Neural cell (in vitro differentiated cells): Measurements from ENCODE around the gene PTPRT. TPM values are rescaled to one million over a fixed set of nuclear protein-coding genes. Genes with fewer than 3 reads are reported as not detected.

ENCODE experiments used
- H2AFZ ChIP-seq: fragments of 200-600, 300-800 bp; sonication (generic), shearing (Covaris generic); 2 replicates; pipeline ENCODE4 v1.6.0; 2014; ENCODE audit warnings: low read depth, mild to moderate bottlenecking, antibody characterized with exemption, low read length, moderate library complexity
- H3F3A ChIP-seq: fragments of 200-600 bp; shearing (Covaris generic); 2 replicates; pipeline ENCODE4 v1.6.1; 2016; ENCODE audit warnings: mild to moderate bottlenecking, moderate library complexity, mixed read lengths, antibody characterized with exemption, low read length; ENCODE audit not compliant: insufficient read depth, poor library complexity, severe bottlenecking
- H3K27ac ChIP-seq: fragments of 200-600, 300-800 bp; sonication (generic), shearing (Covaris generic); 2 replicates; pipeline ENCODE4 v1.5.1; 2014; ENCODE audit warnings: mild to moderate bottlenecking, low read length, moderate library complexity
- H3K27me3 ChIP-seq: fragments of 300-800, 200-600 bp; sonication (generic), shearing (Covaris generic); 2 replicates; pipeline ENCODE4 v1.6.0; 2014; ENCODE audit warnings: mild to moderate bottlenecking, low read depth, low read length, moderate library complexity; ENCODE audit not compliant: insufficient read depth
- H3K36me3 ChIP-seq: fragments of 300-800, 200-600 bp; sonication (generic), shearing (Covaris generic); 2 replicates; pipeline ENCODE4 v1.5.1; 2014; ENCODE audit warnings: mild to moderate bottlenecking, antibody characterized with exemption, low read length, moderate library complexity; ENCODE audit not compliant: insufficient read depth
- H3K4me2 ChIP-seq: fragments of 300-800, 200-600 bp; sonication (generic), shearing (Covaris generic); 2 replicates; pipeline ENCODE4 v1.6.0; 2014; ENCODE audit warnings: mild to moderate bottlenecking, low read length
- H3K4me3 ChIP-seq: fragments of 300-800, 200-600 bp; sonication (generic), shearing (Covaris generic); 2 replicates; pipeline ENCODE4 v1.5.1; 2014; ENCODE audit warnings: mild to moderate bottlenecking, low read length, moderate library complexity
- H3K79me2 ChIP-seq: fragments of 200-600 bp; shearing (Covaris generic); replicated peaks from 2 replicates; pipeline ENCODE4 v1.6.0; 2014; ENCODE audit warnings: mild to moderate bottlenecking, low read length, moderate library complexity; ENCODE audit not compliant: insufficient read depth
- H3K9ac ChIP-seq: fragments of 300-800, 200-600 bp; sonication (generic), shearing (Covaris generic); 2 replicates; pipeline ENCODE4 v1.6.1; 2016; ENCODE audit warnings: mild to moderate bottlenecking, low read length, mixed read lengths
- H3K9me2 ChIP-seq: fragments of 200-600 bp; shearing (Covaris generic); 2 replicates; pipeline ENCODE4 v1.6.1; 2016; ENCODE audit warnings: mild to moderate bottlenecking, low read length, mixed read lengths; ENCODE audit not compliant: insufficient read depth
- H3K9me3 ChIP-seq: fragments of 200-600, 300-800 bp; sonication (generic), shearing (Covaris generic); 2 replicates; pipeline ENCODE4 v1.6.1; 2016; ENCODE audit warnings: mild to moderate bottlenecking, mixed run types, low read length, moderate library complexity, mixed read lengths
- H4K20me1 ChIP-seq: fragments of 200-600 bp; shearing (Covaris generic); 2 replicates; pipeline ENCODE4 v1.6.1; 2016; ENCODE audit warnings: mild to moderate bottlenecking, mixed run types; ENCODE audit not compliant: insufficient read depth
- CTCF ChIP-seq: fragments of 450-650 bp; IDR thresholded peaks from 2 replicates; pipeline ENCODE4 v1.5.1; 2014; ENCODE audit warnings: antibody characterized with exemption, mild to moderate bottlenecking, moderate library complexity; ENCODE audit not compliant: poor library complexity, severe bottlenecking
- EP300 ChIP-seq: fragments of 450-650 bp; conservative IDR thresholded peaks from 2 replicates; pipeline ENCODE4 v1.6.1; 2014; ENCODE audit warnings: antibody characterized with exemption, mild to moderate bottlenecking, moderate library complexity; ENCODE audit not compliant: poor library complexity, severe bottlenecking
- EZH2 ChIP-seq: fragments of 200-600, 300-800 bp; shearing (Covaris generic), sonication (generic); IDR thresholded peaks from 2 replicates; pipeline ENCODE4 v1.6.1; 2014; ENCODE audit warnings: antibody characterized with exemption, low read length, borderline replicate concordance, mild to moderate bottlenecking; ENCODE audit not compliant: insufficient read depth, poor library complexity, severe bottlenecking
- MXI1 ChIP-seq: fragments of 450-650 bp; conservative IDR thresholded peaks from 2 replicates; pipeline ENCODE4 v1.6.1; 2014; ENCODE audit warnings: antibody characterized with exemption, mild to moderate bottlenecking; ENCODE audit not compliant: poor library complexity, severe bottlenecking
- POLR2AphosphoS5 ChIP-seq: IDR thresholded peaks from 2 replicates; pipeline ENCODE4 v1.6.1; 2012
- RAD21 ChIP-seq: fragments of 450-650 bp; conservative IDR thresholded peaks from 2 replicates; pipeline ENCODE4 v1.6.1; 2014; ENCODE audit warnings: antibody characterized with exemption, mild to moderate bottlenecking, moderate library complexity
- REST ChIP-seq: IDR thresholded peaks from 2 replicates; pipeline ENCODE4 v1.6.1; 2012; ENCODE audit warnings: borderline replicate concordance
- SMC3 ChIP-seq: fragments of 450-650 bp; conservative IDR thresholded peaks from 2 replicates; pipeline ENCODE4 v1.6.1; 2014; ENCODE audit warnings: antibody characterized with exemption, mild to moderate bottlenecking, moderate library complexity; ENCODE audit not compliant: poor library complexity
- TAF1 ChIP-seq: IDR thresholded peaks from 2 replicates; pipeline ENCODE4 v1.6.1; 2012; ENCODE audit warnings: low read depth
- polyA plus RNA-seq: library from polyadenylated mRNA; depleted of rRNA; stranded (reverse); fragments of >200 nt; gene quantifications from 2 replicates; pipeline ENCODE4 v1.2.3, GENCODE V29; 2014

PTPRT gene
- polyA plus RNA-seq, 1 donor from 2014 or later: 9.2 TPM

- no peak for TF ChIP-seq POLR2AphosphoS5
- no peak for TF ChIP-seq REST
- TF ChIP-seq SMC3: no peak
- no peak for TF ChIP-seq EZH2
- no peak for TF ChIP-seq CTCF
- no peak for TF ChIP-seq RAD21
- no peak for TF ChIP-seq MXI1
- no peak for TF ChIP-seq TAF1
- no peak for TF ChIP-seq EP300
- no peaks in the 10 kb centered on the region for H3K27me3 ChIP-seq
- H3K4me3 ChIP-seq: no peak overlapping the region
- H3K9me2 ChIP-seq: no peaks in the 10 kb centered on the region
- no peak overlapping the region for H3K9ac ChIP-seq
- no peaks in the 10 kb centered on the region for H4K20me1 ChIP-seq
- no peaks in the 10 kb centered on the region for H3K9me3 ChIP-seq
- H3K27ac ChIP-seq: no peak overlapping the region
- no peak overlapping the region for H2AFZ ChIP-seq
- H3K79me2 ChIP-seq: no peaks in the 10 kb centered on the region
- H3F3A ChIP-seq: no peaks in the 10 kb centered on the region
- H3K4me2 ChIP-seq: no peak overlapping the region
- no peaks in the 10 kb centered on the region for H3K36me3 ChIP-seq
These were observed 201.4 kb downstream of the PTPRT start for GRCh38 chr20:42988319-42988718.

GRCh38 chr20:42987376-42988114 lies 202.2 kb downstream of the PTPRT start:
- Histone ChIP-seq H3K4me3 (no peak overlapping the region), H3K9me3 (no peaks in the 10 kb centered on the region), H3K27me3 (no peaks in the 10 kb centered on the region), H3K4me2 (no peak overlapping the region), H3K9ac (no peak overlapping the region), H4K20me1 (no peaks in the 10 kb centered on the region), H3K79me2 (no peaks in the 10 kb centered on the region), H2AFZ (no peak overlapping the region), H3K9me2 (no peaks in the 10 kb centered on the region), H3F3A (no peaks in the 10 kb centered on the region), H3K36me3 (no peaks in the 10 kb centered on the region), H3K27ac (no peak overlapping the region)
- TF ChIP-seq MXI1 (no peak), EZH2 (no peak), TAF1 (no peak), REST (no peak), SMC3 (no peak), POLR2AphosphoS5 (no peak), CTCF (no peak)
